Globus pallidus (tissue), 1 donor: ENCODE measurements around the gene LMBR1.

Experiments used
- DNase-seq: peaks from one replicate; pipeline ENCODE4 v3.0.0-alpha.2; 2015; ENCODE audit warnings: low spot score

Gene LMBR1

DNA sequence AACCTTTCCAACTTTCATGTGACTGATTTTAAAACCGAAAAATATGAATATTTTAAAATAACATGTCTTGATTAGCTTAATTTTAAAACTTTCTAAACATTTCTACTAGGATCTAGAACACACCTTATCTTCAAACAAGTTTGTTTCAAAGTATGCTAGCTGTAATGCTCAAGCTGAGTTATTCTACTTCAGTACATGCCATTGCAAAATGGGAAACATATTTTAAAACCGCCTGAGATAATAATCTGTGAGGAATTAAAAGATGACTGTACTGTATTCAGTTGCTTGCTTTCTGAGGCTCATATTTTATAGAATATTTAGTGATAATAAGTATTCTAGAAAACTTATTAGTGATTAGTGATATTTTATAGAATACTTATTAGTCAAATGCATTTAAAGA, 99.6 kb downstream of the LMBR1 start:
- DNase-seq = no peak

GRCh38 chr7:156792611-156793010, 100.4 kb downstream of the LMBR1 start:
- DNase-seq = no peak

- no peak for DNase-seq
Observed at GRCh38 chr7:156791241-156791640, 101.7 kb downstream of the LMBR1 start.

DNA sequence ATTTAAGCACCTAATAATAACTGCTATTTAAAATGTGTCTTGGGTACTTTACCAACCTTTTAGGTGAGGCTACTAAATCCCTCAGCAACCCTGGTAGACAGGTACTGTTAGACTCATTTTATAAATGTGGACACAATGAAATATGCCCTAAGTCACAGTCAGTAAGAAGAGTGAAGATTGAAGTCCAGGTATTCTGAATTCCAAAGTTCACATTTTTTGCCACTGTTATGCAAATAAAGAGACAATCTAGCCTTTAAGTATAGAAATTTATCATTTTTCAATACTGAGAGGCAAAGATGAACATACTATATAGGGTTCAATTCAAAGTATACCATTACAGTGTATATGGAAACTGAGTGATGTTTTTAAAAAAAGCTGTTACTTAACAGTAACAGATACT, 102.7 kb downstream of the LMBR1 start:
- no peak for DNase-seq

DNA sequence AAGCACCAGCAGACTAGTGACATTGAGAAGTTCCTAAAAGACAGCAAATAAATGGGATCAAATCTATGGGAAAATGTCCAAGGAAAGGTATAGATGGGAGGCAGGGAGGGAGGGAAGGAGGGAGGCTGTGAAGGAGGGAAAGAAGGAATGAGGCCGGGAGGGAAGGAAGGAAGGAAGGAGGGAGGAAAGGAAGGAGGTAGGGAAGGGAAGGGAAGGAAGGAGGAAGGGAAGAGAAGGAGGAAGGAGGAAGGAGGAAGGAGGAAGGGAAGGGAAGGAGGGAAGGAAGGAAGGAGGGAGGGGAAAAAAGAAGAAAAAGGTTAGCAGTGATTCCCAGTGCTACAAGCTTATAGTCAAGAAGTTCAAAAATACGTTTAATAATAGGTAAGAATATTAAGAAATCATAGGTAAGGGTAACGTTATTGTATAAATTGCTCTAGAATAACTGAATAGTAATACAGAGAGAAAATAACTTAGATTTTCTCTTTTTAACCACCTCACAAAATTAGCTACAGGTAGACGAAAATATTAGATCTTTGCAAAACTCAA, 106.9 kb downstream of the LMBR1 start:
- DNase-seq = no peak

DNA sequence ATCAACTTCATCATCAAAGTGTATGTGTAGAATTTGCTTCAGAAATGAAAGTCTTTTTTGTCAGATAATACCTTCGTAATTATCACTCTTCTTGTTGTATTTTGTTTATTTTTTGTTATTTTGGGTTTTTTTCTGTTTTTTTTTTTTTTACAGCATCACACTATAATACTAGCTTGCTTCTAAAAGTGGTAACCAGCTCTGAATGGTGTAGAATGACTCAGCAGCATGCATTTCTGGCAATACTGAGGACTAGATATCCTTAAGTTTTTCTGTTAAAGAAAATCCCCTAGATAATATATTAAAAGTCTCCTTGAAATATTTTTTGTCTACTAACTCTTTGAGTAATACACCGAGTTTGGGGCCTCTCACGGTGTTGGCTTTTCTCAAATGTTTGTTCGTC, 109.1 kb downstream of the LMBR1 start:
- no peak for DNase-seq

- DNase-seq = no peak
Observed at GRCh38 chr7:156781972-156782371, 111.0 kb downstream of the LMBR1 start.

DNA sequence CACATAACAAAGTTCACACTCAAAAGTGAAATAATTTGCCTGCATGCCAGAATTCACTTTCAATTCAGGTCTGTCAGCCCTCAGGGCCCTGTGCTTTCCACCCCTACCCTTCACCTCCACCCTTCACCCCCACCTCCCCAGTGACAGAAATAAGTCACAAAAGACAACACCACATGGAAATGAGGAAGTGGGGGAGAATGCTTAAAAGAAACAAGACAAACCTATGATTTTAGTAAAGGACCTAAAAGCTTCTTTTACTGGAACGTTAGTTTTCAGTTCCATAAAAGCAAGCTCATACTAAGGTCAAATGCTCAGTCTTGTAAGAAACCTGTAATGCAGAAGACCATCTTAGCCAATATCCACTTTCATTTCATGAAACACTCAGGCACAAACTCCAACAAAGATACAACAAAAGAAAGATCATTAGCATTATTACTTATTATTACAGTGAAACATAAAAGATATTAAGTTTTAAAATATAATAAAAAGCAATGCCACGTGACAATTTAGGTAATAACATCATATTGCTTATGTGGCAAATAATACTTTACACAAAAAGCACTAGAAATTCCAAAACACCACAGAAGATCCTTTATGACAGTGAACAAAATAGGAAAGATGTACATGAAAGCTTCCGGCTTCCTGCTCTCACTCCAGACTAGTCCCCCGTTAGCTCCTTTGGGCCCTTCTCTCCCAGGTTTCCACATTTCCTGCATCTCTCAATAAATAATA, 112.1 kb downstream of the LMBR1 start:
- no peak for DNase-seq

- no peak for DNase-seq
Observed at GRCh38 chr7:156778668-156779067, 114.3 kb downstream of the LMBR1 start.

DNA sequence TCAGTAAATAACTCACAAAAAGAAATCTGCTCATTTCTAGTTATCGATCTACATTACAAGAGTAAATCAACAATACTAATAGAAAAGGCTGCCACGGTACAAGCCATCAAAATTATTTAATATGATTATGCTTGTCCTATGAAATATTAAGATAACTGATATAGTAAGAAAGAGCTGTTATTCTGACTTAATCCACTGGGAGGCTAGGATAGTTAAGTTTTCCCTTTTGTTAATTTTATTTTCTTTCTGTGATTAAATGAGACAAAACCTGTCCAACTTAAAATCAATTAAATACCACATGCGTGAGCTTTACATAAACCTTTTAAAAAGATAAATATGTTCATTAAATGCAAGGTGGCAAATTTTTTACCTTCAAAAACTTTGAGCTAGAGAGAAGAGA, 114.8 kb downstream of the LMBR1 start:
- DNase-seq = no peak

DNA sequence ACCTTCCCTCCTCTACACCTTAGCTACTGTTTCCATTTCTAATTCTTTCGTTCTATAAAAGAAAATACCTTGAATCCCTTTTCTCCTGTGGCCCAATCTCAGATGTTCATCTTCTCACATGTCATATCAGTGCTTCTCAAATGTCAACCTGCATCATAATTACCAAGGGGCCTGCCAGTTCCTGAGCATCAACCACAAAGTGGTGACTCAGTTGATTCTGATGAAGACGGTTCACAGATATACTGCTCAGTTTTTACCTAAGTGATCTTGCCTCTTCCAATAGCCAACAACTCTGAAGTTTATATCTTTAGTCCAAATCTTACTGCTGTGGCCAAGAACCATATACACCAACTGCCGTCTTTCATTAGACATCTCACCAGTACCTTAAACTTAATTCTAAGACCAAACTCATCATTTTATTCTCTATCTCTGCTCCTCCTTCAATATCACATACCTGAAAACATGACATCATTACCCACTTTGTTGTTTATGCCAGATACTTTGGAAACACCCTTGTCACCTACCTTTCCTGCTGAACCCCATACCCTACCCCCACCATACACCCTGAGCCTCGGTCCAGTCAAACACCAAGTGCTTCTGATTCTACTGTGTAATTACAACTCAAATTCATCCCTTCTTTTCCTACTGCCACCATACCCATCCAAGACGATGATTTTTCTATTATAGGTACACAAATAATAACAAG, 115.5 kb downstream of the LMBR1 start:
- no peak for DNase-seq

DNA sequence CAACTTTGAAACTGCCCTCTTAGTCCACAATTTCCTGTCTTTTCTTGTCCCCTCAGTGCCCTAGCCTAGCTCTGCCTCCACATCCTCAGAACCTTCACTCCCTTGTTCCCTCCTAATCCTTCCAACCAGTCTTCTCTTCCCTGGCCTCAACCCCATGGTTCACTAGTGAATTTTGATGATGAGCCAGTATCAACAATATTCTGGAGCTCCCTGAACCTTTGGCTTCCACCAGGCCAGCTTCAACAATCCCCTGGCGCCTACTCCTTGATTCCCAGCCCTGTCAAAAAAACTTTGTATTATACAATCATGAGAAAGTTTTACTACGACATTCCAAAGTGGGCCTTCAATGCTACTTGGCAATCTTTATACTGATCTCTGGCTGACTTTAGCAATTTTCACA, 116.5 kb downstream of the LMBR1 start:
- DNase-seq = no peak

DNA sequence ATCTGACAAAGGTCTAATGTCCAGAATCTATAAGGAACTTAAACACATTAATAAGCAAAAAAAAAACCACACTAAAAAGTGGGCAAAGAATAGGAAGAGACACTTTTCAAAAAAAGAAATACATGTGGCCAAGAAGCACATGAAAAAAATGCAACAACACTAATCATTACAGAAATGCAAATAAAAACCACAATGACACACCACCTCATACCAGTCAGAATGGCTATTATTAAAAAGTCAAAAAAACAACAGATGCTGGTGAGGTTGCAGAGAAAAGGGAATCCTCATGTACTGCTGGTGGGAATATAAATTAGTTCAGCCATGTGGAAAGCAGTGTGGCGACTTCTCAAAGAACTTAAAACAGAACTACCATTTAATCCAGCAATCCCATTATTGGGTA, 119.0 kb downstream of the LMBR1 start:
- no peak for DNase-seq

GRCh38 chr7:156772725-156773124, 120.3 kb downstream of the LMBR1 start:
- no peak for DNase-seq

DNA sequence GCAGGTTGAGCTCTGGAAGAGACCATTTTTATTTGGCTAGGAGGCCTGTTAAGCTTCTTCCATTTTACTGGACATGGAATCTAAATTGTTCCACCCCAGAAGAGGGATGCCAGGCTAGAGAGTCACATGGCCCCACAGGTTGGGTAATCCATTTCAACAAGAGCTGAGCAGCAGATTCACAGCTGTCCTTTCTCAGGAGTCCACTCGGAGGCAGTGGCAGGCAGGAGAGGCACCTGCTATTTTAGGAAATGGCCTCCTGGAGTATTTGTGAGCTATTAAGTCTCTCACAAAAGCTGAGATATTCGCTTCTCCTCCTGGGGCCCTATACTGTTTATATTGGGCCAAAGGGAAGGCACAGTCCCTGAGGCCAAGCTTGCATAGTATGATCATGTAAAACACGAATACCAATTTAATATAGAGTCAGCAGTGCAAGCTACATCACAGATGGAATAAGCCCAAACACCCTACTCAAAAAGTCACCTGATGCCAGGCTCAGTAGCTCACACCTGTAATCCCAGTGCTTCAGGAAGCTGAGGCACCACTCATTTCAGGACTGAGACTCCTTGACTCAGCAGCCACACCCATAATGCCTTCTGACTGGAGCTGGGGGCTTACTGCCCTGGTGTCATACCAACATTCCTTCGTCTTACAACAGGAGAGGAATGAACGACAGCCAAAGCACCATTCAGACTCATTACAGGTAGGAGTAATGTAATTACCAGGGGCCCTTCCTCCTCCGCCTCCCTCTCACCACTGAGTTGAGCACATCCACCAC, 124.1 kb downstream of the LMBR1 start:
- no peak for DNase-seq

DNA sequence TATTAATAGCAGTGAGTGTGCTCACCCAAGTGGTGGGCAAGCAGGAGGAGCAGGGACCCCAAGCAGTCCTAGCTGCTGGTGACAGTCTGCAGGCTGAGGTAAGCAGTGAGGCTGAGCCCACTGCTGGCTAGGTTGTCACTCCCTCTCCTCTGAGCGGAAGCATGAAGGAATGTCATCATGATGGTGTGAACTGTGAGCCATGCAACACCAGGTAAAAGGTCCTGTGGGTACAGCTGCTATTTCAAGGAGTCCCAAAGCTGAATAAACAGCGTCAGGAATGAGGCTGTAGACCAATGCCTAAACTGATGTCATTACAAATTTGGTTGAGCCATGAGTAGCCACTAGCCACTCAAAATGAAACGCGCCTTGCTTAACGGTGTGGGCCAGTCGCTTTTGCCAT, 126.3 kb downstream of the LMBR1 start:
- DNase-seq = no peak

- DNase-seq = no peak
Observed at GRCh38 chr7:156765901-156766656, 126.9 kb downstream of the LMBR1 start.

DNA sequence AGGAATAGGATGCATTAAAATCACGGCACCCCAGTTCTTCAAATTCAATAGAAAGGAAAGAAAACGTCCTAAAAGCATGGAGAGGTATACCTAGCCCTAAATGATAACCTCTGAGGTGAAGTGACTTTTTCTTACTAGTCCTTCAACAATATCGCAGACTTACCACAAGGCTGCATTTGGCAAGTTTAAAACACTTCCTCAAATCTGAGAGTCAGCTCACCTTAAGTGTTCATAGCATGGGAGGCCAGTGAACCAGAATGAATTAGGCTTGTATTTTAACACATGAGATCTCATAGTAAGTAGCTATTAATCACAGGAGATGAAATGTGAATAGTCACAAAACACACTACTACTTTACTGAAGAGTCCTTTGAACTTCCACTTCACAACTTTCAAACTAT, 128.2 kb downstream of the LMBR1 start:
- DNase-seq = no peak

DNA sequence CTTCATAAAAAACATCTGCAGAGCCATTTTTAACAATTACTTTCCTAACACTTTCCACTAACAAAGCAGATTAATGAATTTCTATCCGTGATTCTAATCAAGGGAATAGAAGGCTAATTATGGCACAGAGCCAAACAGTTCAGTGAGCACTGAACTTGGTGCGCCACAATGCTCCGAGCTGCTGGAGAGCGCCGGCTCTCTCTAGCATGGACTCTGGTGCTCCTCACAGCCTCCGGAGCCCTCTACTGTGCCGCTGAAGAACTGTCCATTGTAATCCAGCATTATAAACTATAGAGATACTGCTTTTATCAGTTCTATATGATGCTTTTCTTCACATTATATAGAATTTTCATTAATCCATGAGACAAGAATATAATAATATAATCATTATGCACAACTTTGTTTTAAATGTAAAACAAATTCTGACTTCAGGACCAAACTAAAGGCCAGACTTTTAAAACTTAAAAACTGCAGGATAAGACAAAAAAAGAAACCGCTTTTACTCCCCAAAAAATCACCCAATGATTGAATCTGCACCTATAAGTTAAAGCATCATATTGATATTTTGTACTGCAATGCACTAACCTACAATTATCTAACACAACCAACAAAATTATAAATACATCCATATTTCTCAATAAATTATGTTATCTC, 128.8 kb downstream of the LMBR1 start:
- peak; percentile 82 for DNase-seq

GRCh38 chr7:156759579-156760202, 133.3 kb downstream of the LMBR1 start:
- no peak for DNase-seq

DNA sequence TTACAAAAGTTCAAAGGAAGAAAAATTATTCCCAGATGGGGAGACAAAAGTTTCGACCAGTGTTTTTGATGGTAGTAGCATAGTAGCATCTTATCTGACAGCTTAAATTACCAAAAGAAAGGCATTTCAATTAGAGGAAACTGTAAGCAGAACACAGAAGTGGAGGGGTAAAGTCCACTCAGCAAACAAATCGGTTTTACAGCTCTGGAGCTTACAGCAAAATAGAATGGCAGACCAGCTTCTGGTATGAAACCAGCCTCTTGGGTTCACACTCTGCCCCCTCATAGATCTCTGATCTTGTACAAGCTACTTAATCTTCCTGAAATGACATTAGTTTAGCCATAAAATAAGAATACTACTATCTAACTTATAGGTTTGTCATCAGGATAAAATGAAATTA, 133.8 kb downstream of the LMBR1 start:
- no peak for DNase-seq
